Spleen (tissue), 7 donors: Measurements from ENCODE around the gene KLF3.

Source experiments
- CTCF ChIP-seq, 11 experiments: fragments of 200-600 bp in 7 of 11; fragments of 450-650 bp in 4 of 11; sonication (generic) in 4 of 11; IDR thresholded peaks in 8 of 11; conservative IDR thresholded peaks in 3 of 11; 1 replicate in 7 of 11; 2 replicates in 4 of 11; pipeline versions ENCODE4 v1.4.0 to v1.8.0; 2016 to 2021; ENCODE audit warnings: antibody characterized with exemption in 11 of 11, inconsistent platforms in 4 of 11, mild to moderate bottlenecking in 1 of 11
- POLR2A ChIP-seq, 3 donors: fragments of 450-650 bp; IDR thresholded peaks; one replicate each; pipeline ENCODE4 v1.5.1; 2017; ENCODE audit warnings: antibody characterized with exemption in 3 of 3, mild to moderate bottlenecking in 1 of 3
- POLR2AphosphoS5 ChIP-seq, 3 donors: sonication (generic); formaldehyde crosslinking; IDR thresholded peaks; one replicate each; pipeline ENCODE4 v1.5.1; 2017; ENCODE audit warnings: antibody characterized with exemption in 3 of 3
- donor health status: DM: no; HTN: no; CAD: no; lungs with moderate emphysema.
- donor health status: DM: no; HTN: no; CAD: no.
- donor health status: DM: no; HTN: no; CAD: no.

- no peak for TF ChIP-seq CTCF (IDR thresholded peaks at IDR 0.05 in 8 of 11, conservative IDR thresholded peaks at IDR 0.05 in 3 of 11)
- no peak for TF ChIP-seq POLR2AphosphoS5 (IDR thresholded peaks at IDR 0.05)
- no peak for TF ChIP-seq POLR2A (IDR thresholded peaks at IDR 0.05)
Measured at GRCh38 chr4:38749336-38749735, 85.3 kb downstream of the KLF3 start.
